ENCODE results near the gene UPK3A. TPM values are rescaled to one million over a fixed set of nuclear protein-coding genes. Genes with fewer than 3 reads are reported as not detected.

The UPK3A gene
- polyA plus RNA-seq, 3 donors = 6.0 to 19.0 (median 14.0) TPM

- H3K4me1 Mint-ChIP-seq = peaks cover 56% of the 10 kb centered on the region
- H3K27me3 Mint-ChIP-seq (ENCODE audit: low read depth in 3 of 3) = peaks cover 0 to 6% (median 3%) of the 10 kb centered on the region in 3 donors
- H3K27ac ChIP-seq (ENCODE audit: low read depth in 1 of 2, low read length in 2 of 2) = no peak overlapping the region
- H3K9me3 ChIP-seq (replicated peaks in 1 of 2; ENCODE audit: control insufficient read depth in 1 of 2, insufficient read depth in 1 of 2, low read length in 2 of 2) = no peaks in the 10 kb centered on the region
- no peak overlapping the region for H3K4me2 ChIP-seq (replicated peaks; ENCODE audit: extremely low read depth, low read length, poor library complexity, severe bottlenecking)
- no peak overlapping the region for H3K9ac ChIP-seq (ENCODE audit: insufficient read depth, low read length, poor library complexity, severe bottlenecking)
- no peak overlapping the region for H3K4me3 Mint-ChIP-seq
- H3K27me3 ChIP-seq (ENCODE audit: control insufficient read depth in 2 of 2, insufficient read depth in 2 of 2, low read length in 2 of 2) = no peaks in the 10 kb centered on the region
- no peak overlapping the region for H3K4me3 ChIP-seq (replicated peaks in 1 of 3; ENCODE audit: low read depth in 2 of 3, low read length in 3 of 3)
- DNase-seq = no peak
- H3K4me1 ChIP-seq (ENCODE audit: control insufficient read depth in 1 of 2, insufficient read depth in 2 of 2, low read length in 2 of 2) = peaks cover 44 to 59% of the 10 kb centered on the region in 2 donors
- TF ChIP-seq, protein P1, sequence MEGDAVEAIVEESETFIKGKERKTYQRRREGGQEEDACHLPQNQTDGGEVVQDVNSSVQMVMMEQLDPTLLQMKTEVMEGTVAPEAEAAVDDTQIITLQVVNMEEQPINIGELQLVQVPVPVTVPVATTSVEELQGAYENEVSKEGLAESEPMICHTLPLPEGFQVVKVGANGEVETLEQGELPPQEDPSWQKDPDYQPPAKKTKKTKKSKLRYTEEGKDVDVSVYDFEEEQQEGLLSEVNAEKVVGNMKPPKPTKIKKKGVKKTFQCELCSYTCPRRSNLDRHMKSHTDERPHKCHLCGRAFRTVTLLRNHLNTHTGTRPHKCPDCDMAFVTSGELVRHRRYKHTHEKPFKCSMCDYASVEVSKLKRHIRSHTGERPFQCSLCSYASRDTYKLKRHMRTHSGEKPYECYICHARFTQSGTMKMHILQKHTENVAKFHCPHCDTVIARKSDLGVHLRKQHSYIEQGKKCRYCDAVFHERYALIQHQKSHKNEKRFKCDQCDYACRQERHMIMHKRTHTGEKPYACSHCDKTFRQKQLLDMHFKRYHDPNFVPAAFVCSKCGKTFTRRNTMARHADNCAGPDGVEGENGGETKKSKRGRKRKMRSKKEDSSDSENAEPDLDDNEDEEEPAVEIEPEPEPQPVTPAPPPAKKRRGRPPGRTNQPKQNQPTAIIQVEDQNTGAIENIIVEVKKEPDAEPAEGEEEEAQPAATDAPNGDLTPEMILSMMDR (IDR thresholded peaks at IDR 0.05) = no peak
- H3K27ac Mint-ChIP-seq = no peak overlapping the region
- H4K20me1 ChIP-seq (ENCODE audit: insufficient read depth, low read length) = no peaks in the 10 kb centered on the region
- intact Hi-C loops (cut with micrococcal nuclease) = no loop called here
- peaks cover 0 to 3% of the 10 kb centered on the region in 2 donors for H3K36me3 Mint-ChIP-seq
- 76% methylated on average over 11 of the region's 15 CpGs for WGBS (ENCODE audit: insufficient coverage)
- H3K9me3 Mint-ChIP-seq = no peaks in the 10 kb centered on the region
- no peaks in the 10 kb centered on the region for H3K36me3 ChIP-seq (replicated peaks in 1 of 2; ENCODE audit: control insufficient read depth in 1 of 2, insufficient read depth in 2 of 2, low read length in 2 of 2)
- H2AFZ ChIP-seq (ENCODE audit: insufficient read depth, low read depth, low read length, poor library complexity, severe bottlenecking) = no peak overlapping the region
- no peaks in the 10 kb centered on the region for H3K79me2 ChIP-seq (ENCODE audit: insufficient read depth, low read length)
These were observed 14.3 kb downstream of the UPK3A start for GRCh38 chr22:45298934-45299505.

- no peaks in the 10 kb centered on the region for H3K9me3 ChIP-seq (replicated peaks in 1 of 2; ENCODE audit: control insufficient read depth in 1 of 2, insufficient read depth in 1 of 2, low read length in 2 of 2)
- H3K9me3 Mint-ChIP-seq = no peaks in the 10 kb centered on the region
- H3K27ac ChIP-seq (ENCODE audit: low read depth in 1 of 2, low read length in 2 of 2) = no peak overlapping the region
- 80% methylated on average over 4 of the region's 8 CpGs for WGBS (ENCODE audit: insufficient coverage)
- peaks cover 0 to 6% (median 3%) of the 10 kb centered on the region in 3 donors for H3K27me3 Mint-ChIP-seq (ENCODE audit: low read depth in 3 of 3)
- TF ChIP-seq, protein P1 (IDR thresholded peaks at IDR 0.05) = no peak
- peak overlapping the region; percentile 73 to 94 (median 87) for H3K27ac Mint-ChIP-seq
- peaks cover 38% of the 10 kb centered on the region for H3K4me1 Mint-ChIP-seq
- H3K36me3 Mint-ChIP-seq = peaks cover 0 to 3% of the 10 kb centered on the region in 2 donors
- intact Hi-C loops (cut with micrococcal nuclease) = loop anchor here in 1 of 2 donors (2.0 kb wide), 1 partner anchor 14 kb away; no protein-coding TSS in a partner anchor
- H3K4me3 ChIP-seq (replicated peaks in 1 of 3; ENCODE audit: low read depth in 2 of 3, low read length in 3 of 3) = no peak overlapping the region
- H3K79me2 ChIP-seq (ENCODE audit: insufficient read depth, low read length) = no peaks in the 10 kb centered on the region
- H3K9ac ChIP-seq (ENCODE audit: insufficient read depth, low read length, poor library complexity, severe bottlenecking) = no peak overlapping the region
- H4K20me1 ChIP-seq (ENCODE audit: insufficient read depth, low read length) = no peaks in the 10 kb centered on the region
- H3K36me3 ChIP-seq (replicated peaks in 1 of 2; ENCODE audit: control insufficient read depth in 1 of 2, insufficient read depth in 2 of 2, low read length in 2 of 2) = no peaks in the 10 kb centered on the region
- no peak overlapping the region for H2AFZ ChIP-seq (ENCODE audit: insufficient read depth, low read depth, low read length, poor library complexity, severe bottlenecking)
- H3K27me3 ChIP-seq (ENCODE audit: control insufficient read depth in 2 of 2, insufficient read depth in 2 of 2, low read length in 2 of 2) = no peaks in the 10 kb centered on the region
- no peak overlapping the region for H3K4me3 Mint-ChIP-seq
- DNase-seq = peak in 1 of 3 donors; percentile 30
- H3K4me2 ChIP-seq (replicated peaks; ENCODE audit: extremely low read depth, low read length, poor library complexity, severe bottlenecking) = no peak overlapping the region
- H3K4me1 ChIP-seq (ENCODE audit: control insufficient read depth in 1 of 2, insufficient read depth in 2 of 2, low read length in 2 of 2) = peaks cover 25 to 35% of the 10 kb centered on the region in 2 donors
These were observed 18.0 kb downstream of the UPK3A start for GRCh38 chr22:45302751-45303150.
